GM21381 (cell line): Measurements from ENCODE around the gene E2F2.
A peak's percentile ranks its signal among the peaks of the same experiment; 100 is the strongest.

Experiments used
- ATAC-seq: cut with Tn5 transposase; IDR thresholded peaks from one replicate; pipeline ENCODE4 v1.9.1; 2021; ENCODE audit warnings: mild to moderate bottlenecking, moderate library complexity; ENCODE audit not compliant: unreplicated experiment

E2F2 gene

GRCh38 chr1:23485002-23485332 lies 46.1 kb downstream of the E2F2 start:
- no peak for ATAC-seq

GRCh38 chr1:23484253-23485001 lies 46.6 kb downstream of the E2F2 start:
- ATAC-seq, result peak; percentile 61

GRCh38 chr1:23483321-23484252 lies 47.4 kb downstream of the E2F2 start, which contains the start of gene ASAP3:
ASAP3 (minus strand) TSS chr1:23484179; CDS start chr1:23484133, 46 bp downstream.
- ATAC-seq, result peak; percentile 7

- ATAC-seq, result no peak
Observed at GRCh38 chr1:23481904-23482303, 49.1 kb downstream of the E2F2 start.

DNA sequence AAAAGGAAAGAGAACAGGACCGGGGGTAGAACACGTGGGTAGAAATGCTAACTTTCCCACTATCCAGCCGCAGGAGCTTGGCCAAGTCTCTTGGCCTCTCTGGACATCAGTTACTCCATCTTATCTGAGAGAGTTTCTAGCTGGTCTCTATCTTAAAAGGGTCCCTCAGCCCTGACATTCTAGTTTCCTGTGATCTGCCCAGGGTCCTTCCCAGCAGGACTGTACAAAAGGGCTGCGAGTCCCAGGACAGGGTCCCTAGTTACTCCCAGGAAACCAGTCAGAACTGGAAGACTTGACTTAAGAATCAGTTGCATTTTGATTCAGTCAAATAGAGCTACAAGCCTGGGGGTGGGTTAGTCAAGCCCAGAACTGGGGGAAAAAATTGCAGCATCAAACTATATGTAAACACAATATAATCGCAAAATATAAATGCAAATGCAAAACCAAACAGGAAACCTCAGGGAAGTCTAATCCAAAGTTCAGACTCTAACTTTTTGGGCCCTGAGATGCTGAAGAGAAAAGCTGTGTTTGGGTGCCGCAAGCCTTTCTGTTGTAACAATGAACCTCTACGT lies 49.9 kb downstream of the E2F2 start:
- ATAC-seq, result no peak

- no peak for ATAC-seq
Observed at GRCh38 chr1:23480187-23481025, 50.6 kb downstream of the E2F2 start.

GRCh38 chr1:23479666-23479941 lies 51.4 kb downstream of the E2F2 start:
- no peak for ATAC-seq

DNA sequence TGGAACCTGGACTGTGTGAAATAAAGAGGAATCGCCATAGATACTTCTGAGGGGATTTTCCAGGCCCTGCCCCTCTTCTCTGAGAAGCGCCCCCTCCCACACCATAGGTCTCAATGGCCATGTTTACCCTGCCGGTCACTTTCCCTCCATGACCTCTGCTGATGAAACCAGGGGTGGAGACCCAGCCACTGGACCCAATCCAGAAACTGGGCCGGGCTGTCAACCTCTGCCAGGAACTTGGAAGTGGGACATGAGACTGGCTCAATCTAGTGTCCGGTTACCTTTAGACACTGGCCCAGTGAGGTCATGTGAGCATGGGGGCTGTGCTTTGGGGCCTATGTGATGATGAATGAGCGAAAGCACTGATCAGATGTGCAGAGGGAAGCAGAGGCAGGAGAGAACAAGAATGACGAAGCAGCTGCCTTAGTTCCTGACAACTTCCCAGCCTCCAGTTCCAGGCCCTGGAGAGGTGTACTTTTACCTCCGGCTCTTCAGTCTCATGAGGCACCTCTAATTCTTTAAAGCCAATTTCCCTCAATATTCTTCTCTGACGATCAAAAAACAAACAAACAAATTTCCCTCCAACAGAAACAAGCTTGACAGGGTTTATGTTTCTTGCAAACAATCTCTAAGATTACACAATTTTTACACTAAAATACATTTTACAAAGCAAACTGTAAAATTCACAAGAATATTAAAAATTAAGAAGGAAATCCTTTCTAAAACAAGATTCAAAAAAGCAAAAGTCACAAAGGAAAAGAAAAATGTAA lies 52.0 kb downstream of the E2F2 start:
- no peak for ATAC-seq

- no peak for ATAC-seq
Observed at GRCh38 chr1:23477359-23478144, 53.5 kb downstream of the E2F2 start.

- ATAC-seq, result no peak
Observed at GRCh38 chr1:23475641-23476040, 55.4 kb downstream of the E2F2 start.

DNA sequence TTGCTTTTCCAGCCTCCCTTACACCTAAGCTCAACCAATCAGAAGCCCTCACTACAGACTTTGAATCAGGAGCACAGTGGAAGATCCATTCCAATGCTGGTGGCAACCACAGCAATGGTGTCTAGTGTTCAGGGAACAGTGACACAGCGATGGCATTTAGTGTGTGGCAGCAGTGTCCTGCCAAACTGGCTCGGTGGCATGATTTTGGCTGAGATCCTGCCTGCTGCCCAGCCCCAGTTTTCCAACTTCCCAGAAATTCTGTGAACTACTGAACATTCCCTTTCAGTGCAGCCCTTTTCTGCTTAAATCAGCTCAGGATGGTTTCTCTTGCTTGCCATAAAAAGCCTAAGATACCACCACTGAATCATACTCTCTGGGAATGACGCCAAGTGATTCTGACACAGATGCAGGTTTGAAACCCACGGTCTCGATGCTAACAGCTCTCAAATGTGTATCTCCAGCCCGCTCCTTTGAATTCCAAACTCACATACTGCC lies 55.9 kb downstream of the E2F2 start:
- no peak for ATAC-seq

GRCh38 chr1:23473037-23473800 lies 57.8 kb downstream of the E2F2 start:
- no peak for ATAC-seq

GRCh38 chr1:23472351-23473036 lies 58.5 kb downstream of the E2F2 start:
- no peak for ATAC-seq

GRCh38 chr1:23471473-23472075 lies 59.5 kb downstream of the E2F2 start:
- no peak for ATAC-seq

DNA sequence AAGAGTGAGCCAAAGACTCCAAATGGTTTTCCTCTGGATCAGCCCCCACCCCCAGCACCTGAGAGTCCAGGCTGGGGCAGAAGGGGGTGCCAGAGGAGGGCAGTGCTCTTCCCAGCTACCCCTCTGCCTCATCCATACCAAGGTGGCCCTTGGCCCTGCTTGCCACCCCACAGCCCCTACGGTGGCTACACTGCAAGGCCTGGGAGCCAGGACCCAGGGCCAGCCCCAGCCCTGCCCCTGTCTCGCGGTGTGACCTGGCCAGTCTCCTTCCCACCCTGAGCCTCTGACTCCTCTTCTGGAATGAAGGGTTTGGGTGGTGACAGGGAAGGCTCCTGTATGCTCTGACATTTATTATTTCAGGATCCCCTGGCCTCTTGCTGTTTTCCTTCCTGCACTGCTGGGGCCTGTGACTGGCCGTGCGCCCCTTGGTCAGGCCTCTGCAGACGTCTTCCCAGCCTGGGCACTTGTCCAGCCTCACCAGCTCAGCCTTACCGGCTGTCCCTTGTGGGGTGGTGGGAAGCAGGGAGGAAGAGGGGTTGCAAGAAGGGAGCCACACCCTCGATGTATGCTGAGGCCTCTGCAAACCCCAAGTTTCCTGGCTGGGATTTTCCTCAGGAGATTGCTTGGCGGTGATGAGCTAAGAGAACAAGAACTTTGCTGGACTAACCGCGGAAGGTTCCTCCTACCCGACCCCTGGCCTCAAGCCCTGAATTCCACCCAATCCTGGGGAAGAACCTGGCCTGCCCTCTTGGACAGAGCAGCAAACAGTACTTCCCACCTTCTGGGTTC lies 60.6 kb downstream of the E2F2 start:
- ATAC-seq, result no peak

- ATAC-seq, result no peak
Observed at GRCh38 chr1:23469372-23469982, 61.6 kb downstream of the E2F2 start.
